Fibroblast of skin of left quadriceps (primary cell): ENCODE results near the gene REG1B.

Experiments
- DNase-seq, 2 experiments: peaks; one replicate each; pipeline ENCODE4 v3.0.0-alpha.2; 2013; ENCODE audit warnings: low read depth in 2 of 2

REG1B gene, protein sequence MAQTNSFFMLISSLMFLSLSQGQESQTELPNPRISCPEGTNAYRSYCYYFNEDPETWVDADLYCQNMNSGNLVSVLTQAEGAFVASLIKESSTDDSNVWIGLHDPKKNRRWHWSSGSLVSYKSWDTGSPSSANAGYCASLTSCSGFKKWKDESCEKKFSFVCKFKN

DNA sequence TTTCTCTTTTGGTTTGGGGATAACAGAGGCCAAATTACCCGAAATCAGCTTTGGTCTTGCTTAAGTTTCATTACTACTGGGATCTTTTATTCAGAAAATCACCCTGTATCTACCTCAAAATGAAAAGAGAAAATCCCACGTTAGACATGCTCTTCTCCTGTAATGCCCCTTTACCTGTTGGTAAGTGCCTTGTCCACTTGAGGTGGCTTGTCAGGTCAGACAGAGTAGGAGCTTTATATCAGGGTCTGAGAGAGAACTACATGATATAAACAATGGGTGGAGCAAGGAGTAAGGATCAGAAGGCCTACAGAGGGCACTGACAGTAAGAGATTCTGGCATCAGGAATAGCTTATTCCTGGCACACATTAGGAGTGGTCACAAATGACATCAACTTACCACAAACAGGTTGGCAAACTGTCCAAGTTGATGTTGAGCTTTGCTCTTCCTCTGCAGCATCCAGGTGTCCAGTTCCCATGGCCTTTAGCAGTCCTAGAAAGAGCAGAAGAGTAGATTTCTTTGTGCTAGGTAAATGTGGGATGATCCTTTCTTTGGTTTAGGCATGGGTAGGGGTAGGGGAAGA lies at the start of gene REG1B:
Gene REG1B (minus strand): TSS at position 209 of the 580 bp plus-strand sequence. CDS start 381 bp downstream, outside the sequence.
- no peak for DNase-seq

DNA sequence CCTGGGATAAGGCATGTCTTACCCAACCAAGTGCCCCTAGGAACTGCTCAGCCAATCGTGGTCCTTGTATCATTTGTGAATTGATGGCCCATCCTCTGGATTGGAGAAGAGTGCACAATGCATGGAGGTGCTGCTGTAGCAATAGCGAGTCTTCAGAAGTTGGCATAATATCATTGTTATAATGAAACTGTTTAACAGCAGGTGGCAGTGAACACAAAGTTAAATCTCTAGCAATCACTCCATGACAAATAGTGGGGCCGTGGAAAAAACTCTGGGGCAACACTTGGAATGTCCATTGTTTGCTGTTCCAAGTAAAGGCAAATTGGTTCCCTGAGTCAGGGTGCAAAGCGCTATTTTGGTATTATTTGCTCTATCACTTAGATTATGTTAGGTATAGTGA lies 43.9 kb upstream of the REG1B start:
- no peak for DNase-seq

DNA sequence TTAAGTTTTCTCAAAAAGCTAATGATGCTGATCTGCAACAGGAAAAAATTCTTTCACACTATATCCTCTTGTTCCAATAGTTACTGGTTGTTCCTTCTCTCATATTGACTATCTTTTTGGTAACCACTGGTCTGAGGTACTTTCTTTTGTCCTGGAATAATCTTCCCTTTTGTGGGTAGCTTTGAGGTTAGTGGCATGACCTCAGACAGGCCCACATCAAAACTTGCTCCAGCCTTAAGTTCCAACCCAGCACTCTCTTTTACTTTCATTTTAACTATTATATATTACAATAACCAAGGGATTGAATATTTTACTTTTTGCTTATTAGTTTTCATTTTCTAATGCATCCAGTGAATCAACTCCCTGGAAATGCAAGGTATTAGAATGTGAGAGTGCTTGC lies 42.0 kb upstream of the REG1B start:
- no peak for DNase-seq

DNA sequence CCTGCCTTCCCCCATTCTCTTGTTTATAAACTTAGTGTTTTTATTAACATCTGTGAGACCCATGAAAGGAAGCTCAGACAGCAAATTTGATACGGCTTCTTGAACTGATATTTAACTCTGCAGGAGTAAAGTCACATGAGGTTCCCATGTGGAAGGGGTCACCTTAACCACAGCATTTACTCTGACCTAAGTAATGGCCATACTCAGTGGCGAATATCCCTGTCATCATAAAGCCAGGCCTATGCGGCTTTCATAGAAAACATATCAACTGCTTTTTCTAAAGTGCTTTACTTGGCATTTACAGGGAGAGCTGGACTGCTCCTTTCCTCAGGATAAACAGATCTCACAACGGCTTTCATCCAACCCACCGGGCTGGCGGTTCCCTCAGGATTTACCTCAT lies 41.5 kb upstream of the REG1B start:
- DNase-seq: no peak

DNA sequence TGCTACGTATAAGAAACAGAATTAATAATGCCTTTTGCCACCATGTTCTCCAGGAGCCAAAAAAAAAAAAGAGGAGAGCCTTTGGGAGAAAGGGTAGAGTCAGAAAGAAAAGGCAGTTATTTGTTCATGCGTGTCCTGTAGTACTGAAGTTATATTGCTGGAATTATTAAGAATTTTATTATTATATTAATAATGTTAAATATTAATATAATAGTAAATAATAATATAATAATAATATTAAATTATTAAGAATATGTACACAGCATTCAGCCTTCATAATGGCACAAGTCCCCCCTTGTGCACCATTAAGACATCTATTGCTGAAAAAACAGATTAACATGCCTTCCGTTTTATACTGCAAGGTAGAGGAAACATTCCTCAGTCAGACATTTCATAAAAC lies 40.6 kb upstream of the REG1B start:
- no peak for DNase-seq

DNA sequence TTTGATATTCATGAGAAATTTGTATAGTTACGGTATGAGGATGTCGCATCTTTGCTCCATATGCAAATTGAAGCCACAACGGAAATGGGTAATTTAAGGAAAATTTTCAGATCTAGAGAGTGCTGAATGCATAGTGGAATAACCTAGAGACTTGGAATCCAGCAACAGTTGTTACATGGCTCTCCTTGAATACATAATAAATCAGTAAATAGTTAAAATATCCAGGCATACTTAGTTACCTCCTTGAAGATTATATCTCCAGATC lies 37.9 kb upstream of the REG1B start:
- no peak for DNase-seq

DNA sequence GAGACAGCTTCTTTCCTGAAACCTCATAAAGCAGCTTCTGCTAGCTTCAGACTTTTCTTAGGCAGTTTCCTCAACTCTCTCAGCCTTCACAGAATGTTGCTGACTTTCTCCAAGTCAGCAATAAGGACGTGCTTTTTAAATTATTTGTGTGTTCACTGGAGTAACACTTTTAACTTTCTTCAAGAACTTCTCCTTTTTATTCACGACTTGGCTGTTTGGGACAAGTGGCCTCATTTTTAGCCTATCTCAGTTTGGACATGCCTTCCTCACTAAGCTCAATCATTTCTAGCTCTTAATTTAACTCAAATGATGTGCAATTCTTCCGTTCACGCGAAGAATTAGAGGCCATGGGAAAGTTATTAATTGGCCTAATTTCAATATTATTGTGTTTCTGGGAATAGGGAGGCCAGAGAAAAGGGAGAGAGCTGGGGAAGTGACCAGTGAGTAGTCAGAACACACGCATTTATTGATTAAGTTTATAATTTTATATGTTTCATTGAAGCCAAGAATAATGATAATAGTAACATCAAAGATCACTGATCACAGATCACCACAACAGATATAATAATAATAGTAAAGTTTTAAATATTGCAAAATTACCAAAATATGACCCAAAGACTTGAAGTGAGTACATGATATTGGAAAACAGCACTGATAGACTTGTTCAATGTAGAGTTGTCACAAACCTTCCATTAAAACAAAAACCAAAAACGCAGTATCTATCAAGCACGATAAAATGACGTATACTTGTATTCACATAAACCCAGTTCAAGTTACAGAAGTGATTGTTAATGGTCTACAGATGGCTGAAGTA lies 37.3 kb upstream of the REG1B start:
- no peak for DNase-seq

DNA sequence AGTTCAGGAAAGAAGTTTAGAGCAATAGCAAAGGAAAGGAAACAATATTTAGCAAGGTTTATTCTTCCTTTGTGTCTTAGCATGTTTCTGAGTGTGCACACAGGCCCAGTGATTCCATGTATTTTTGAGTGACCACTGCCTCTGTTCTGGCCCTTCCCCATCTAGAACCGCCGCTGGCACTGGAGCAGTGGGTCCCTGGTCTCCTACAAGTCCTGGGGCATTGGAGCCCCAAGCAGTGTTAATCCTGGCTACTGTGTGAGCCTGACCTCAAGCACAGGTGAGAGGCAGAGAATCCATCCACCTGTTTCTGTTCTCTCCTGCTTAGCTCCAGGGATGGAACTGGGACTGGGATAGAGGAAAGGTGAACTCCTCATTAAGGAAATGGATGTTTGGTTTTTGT lies 34.9 kb upstream of the REG1B start:
- DNase-seq: no peak

DNA sequence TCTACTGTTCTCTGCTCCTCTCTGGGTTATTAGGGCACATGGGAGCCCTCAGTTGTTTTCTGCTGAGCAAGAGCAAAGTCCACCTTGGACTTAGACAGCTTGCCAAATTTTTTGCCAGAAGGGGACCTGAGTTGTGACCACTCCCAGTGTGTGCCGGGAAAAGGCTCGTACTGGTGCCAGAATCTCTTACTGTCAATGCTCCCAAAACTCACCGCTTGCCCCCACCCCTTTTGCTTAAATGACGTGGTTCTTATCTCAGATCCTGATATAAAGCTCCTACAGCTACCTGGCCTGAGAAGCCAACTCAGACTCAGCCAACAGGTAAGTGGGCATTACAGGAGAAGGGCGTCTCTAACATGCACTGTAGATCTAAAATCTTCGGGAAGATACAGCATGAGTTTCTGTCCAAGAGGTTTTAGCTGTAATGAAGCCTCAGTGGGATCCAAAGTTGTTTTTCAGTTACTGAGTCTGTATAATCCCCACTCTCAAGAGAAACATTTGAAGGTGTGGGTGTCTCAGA lies 32.5 kb upstream of the REG1B start, which contains the start of gene REG1A:
Gene REG1A (plus strand): TSS at position 295 of the 520 bp plus-strand sequence. CDS start 374 bp downstream, outside the sequence.
- no peak for DNase-seq

DNA sequence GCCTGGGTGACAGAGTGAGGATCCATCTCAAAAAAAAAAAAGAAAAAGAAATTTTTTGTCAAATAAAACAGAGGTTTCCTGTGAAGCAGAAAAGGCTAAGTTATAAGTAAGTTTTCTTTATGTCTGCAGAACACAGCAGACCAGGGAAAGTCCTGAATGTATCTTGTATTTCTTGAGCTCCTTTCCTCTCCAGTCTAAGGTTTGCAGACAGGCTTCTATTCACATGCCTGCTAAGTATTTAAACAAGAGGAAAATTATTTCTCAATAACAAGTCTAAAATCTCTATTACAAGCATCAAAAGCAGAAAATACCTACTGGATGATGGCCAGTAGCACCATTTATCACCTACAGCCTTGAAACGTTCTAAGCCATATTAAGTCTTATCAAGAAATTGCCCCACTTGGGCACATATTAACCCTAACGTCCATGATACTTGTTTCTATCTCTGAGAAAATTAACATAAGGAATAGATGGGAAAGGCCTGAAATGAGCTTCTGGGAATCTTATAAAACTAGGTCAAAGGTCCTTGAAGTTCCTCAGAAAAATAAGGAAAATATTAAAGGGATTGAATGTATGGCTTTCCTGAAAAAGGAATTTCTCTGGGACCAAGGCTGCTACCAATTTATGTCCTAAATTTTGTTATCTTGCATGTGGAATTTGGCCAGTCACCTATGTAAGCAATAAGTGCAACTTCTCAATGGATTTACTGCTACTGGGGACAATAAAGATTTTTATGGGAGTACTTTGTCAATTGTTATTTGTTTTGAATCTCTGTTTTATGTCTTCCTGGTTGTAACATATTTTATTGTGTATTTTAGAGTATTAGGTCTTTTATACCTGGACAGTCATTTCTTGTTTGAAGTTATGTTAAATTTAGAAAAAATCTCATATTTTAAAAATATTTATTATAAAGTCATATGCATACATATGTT lies 29.5 kb upstream of the REG1B start:
- no peak for DNase-seq

DNA sequence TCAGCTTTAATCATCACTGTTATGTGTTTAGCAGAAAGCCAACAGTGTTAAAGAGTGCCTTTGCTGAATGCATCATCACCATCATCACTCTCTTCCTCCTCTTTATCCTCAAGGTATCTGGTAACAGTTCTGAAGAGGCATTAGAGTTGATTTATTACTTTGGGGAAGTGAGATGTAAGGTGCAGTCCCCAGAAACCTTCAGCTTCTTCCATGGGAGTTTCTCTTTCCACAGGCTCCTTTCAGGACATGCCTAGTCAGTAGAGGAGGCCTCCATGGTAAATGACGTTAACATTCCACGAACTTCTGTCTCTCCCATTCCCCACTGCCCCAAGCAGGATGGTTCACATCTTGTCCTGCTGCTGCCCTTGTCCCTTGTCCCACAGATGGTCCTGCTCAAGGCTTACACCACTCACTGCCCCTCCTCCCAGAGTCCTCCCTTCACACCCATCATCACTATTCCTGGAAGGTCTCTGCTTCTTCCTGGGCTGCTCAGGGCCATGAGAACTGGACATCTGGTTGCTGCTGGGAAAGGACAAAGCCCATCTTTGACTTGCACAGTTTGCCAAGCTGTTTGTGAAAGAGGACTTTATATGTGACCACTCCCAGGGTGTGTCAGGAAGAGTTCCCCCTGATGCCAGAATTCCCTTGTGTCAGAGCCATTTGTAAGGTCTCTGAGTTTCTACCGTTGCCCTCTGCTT lies 27.2 kb upstream of the REG1B start:
- no peak for DNase-seq

DNA sequence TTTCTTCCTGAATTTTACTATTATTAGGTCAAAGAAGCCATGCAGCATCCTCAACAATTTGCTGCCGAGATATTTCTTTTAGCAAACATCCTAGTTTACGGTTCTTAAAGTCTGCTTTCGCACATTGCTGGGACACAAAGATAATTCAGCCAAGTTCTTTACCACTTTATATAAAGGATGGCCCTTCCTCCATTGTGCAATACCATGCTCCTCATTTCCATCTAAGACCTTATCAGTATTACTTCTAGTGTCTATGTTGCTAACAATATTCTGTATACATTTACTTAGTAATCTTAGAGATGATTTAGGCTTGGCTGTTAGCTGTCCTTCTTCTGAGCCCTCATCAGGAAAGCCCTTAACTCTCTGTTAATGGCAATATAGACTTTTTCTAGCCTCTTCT lies 24.5 kb upstream of the REG1B start:
- DNase-seq: no peak

DNA sequence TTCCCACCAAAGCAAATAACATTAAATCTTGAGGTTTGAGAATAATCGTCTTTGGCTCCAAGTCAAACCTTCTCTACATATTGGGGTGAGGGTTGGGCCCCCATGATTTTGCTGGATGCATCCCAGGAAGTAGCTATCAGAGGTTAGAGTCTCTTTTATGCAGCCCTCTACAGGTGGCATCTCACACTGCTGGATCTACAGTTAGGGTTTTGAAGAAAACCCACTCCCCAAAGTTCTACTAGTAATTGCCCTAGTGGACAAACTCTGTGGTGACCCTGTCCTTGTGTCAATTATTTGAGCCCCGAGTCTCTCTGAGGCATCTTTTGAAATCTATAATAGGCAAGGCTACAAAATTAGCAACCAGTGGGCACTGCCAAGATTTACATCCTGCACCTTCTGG lies 17.5 kb upstream of the REG1B start:
- DNase-seq: no peak

DNA sequence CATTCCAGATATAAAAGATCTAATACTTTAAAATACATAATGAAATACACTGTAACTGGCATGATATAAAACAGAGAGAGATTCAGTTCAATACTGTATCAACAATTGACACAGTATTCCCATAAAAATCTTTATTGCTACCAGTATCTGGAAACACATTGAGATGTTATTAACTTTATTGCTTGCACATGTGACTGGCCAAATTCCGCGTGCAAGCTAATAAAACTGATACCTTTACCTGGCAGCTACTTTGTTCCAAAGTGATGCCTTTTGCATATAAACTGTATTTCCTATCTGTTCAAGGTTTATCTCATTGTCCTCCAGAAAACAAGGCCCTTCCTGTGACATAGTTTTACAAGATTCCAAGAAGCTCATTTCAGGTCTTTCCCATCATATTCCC lies 15.4 kb upstream of the REG1B start:
- no peak for DNase-seq

DNA sequence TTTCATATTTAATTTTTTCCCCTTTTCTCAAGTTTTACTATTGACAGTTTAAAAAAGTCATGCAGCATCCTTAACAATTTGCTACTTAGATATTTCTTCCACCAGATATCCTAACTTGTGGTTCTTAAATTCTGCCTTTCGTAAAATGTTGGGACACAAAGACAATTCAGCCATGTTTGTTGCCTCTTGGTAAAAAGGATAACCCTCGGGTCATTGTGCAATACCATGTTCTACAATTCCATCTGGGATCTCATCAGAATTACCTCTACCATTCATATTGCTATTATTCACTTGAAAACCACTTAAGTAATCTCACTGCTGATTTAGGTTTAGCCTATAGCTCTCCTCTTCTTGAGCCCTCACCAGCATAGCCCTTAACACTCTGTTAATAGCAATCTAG lies 13.2 kb upstream of the REG1B start:
- no peak for DNase-seq

DNA sequence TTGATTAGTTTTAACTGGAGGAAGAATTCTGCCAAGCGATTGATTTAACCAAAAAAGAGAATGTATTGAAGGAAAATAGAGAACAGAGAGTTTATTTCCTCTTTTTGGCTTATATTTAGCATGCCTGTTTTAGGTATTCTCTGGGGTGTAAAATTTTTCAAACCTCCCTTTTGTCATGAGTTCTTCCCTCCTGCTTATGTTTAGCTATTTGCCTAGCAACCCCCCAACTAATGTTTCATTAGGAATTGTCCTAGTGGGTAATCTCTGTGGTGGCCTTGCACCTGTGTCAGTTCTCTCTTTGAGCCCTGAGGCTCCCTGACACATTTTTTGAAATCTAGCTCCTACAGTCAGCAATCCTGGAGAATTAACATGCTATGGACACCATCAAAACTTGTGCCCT lies 12.5 kb upstream of the REG1B start:
- no peak for DNase-seq

DNA sequence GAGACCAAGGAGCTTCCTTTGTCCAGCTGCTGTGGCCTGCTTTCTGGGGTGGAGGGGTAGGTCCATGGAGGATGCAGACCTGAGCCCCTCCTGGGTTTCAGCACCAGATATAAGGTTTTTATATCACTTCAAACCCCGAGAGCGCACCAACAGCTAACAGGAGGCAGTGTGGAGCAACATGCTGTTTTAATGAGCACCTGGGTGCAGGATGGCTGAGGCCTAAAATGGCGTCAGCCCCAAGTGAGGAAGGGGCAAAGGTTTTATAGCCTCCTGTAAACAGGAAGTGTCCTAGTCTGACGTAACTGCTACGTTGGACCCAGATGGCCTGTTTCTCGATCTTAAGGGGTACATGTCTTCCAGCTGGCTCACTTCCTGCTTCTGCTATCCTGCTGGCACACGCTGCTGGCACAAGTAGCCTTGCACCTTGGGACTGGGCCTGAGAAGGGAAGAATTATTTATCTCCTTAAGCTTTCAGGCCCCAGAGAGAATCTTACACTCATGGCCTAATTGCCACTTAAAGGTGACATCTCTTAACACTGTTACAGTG lies 11.4 kb upstream of the REG1B start:
- DNase-seq: no peak

DNA sequence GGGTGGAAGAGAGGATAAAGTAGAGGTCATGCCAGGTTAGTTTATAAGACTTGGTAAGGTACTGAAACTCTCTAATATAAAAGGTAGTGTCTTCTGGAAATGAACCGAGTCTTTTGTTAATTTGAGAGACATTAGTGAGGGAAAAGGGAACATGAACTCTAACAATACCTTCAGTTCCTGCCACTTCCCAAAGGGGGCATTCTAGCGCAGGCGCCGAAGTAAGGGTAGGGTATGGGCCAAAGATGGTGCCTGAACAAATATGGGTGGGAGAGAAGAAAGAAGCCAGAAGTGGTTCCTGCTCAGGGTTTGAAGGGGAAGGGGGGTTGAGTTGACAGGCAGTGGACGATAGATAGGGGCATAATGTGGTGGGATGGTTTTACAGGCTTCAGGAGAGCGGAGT lies 10.1 kb upstream of the REG1B start:
- DNase-seq: no peak

DNA sequence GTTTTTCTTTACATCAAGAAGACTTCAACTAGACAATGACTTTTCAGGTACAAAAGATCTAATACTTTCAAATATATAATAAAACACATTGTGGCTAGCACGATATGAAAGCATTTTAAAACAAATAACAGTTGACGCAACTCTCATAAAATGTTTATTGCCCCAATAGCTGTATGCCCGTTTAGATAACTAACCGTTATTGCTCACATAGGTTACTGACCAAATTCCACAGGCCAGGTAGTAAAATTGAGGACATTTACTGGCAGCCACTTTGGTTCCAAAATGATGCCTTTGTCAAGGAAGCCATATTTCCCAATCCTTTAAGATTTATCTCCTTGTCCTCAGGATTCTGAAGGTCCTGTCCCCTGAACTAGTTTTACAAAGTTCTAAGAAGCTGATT lies 2.9 kb upstream of the REG1B start:
- no peak for DNase-seq

DNA sequence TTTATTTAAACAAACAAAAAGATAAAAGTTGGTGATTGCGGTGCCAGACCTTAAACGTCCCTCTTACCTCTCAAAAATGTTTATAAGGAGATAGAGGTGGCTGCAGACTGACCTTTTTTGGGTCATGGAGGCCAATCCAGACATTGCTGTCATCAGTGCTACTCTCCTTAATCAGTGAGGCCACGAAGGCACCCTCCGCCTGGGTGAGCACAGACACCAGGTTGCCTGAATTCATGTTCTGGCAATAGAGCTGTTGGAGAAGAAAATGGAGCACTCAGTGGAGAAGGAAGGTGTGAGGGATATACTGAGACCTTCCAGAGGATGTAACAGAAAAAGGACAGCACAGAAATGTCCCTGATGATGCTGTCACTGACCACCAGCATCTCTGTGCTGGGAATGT lies 1.5 kb downstream of the REG1B start:
- DNase-seq: no peak

DNA sequence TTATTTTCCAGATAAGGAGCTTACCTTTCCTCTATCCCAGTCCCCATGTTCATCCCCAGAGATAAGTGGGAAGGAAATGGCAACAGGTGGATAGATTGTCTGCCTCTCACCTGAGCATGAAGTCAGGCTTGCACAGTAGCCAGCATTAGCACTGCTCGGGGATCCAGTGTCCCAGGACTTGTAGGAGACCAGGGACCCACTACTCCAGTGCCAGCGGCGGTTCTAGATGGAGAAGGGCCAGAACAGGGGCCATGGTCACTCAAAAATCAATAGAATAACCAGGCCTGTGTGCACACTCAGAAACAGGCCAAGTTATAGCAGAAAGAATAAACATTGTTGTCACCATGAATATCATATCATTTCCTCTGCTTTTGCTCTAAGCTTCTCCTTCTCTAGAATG lies 2.4 kb downstream of the REG1B start:
- no peak for DNase-seq
